NT2/D1 (cell line): ENCODE results near the gene HERC6.
"Not testable (repeated sequence)": the region's sequence is repeated elsewhere in the genome, so short reads cannot be mapped to it uniquely, and the experiment has no call there.

Experiments used
- DNase-seq: peaks from one replicate; pipeline ENCODE4 v3.0.0-alpha.2; 2011; ENCODE audit warnings: low read depth, low spot score
- H3K27me3 ChIP-seq: 2 replicates; pipeline ENCODE4 v1.6.0; 2011; ENCODE audit warnings: mild to moderate bottlenecking; ENCODE audit not compliant: insufficient read length, insufficient read depth
- H3K36me3 ChIP-seq: 2 replicates; pipeline ENCODE4 v1.6.1; 2011; ENCODE audit warnings: mild to moderate bottlenecking, low read length, mixed read lengths; ENCODE audit not compliant: insufficient read depth, insufficient read length
- H3K4me1 ChIP-seq: 2 replicates; pipeline ENCODE4 v1.5.1; 2011; ENCODE audit not compliant: insufficient read depth, insufficient read length
- H3K4me3 ChIP-seq: 2 replicates; pipeline ENCODE4 v1.5.1; 2011; ENCODE audit warnings: low read depth; ENCODE audit not compliant: insufficient read length
- H3K9ac ChIP-seq: 2 replicates; pipeline ENCODE4 v1.6.0; 2011; ENCODE audit warnings: low read depth; ENCODE audit not compliant: insufficient read length
- H3K9me3 ChIP-seq: 2 replicates; pipeline ENCODE4 v1.5.1; 2011; ENCODE audit warnings: mild to moderate bottlenecking, low read length; ENCODE audit not compliant: insufficient read depth
- SUZ12 ChIP-seq: IDR thresholded peaks from 2 replicates; pipeline ENCODE4 v1.6.1; 2011; ENCODE audit not compliant: insufficient read length, insufficient read depth; ENCODE audit errors: extremely low read depth
- YY1 ChIP-seq: IDR thresholded peaks from 2 replicates; pipeline ENCODE4 v1.6.1; 2011; ENCODE audit not compliant: insufficient read length, insufficient read depth
- ZNF274 ChIP-seq: IDR thresholded peaks from 2 replicates; pipeline ENCODE4 v1.6.1; 2011; ENCODE audit warnings: mild to moderate bottlenecking, low read depth, low read length

HERC6 gene

GRCh38 chr4:88352062-88352740 lies 26.5 kb upstream of the HERC6 start:
- Histone ChIP-seq H3K36me3 (no peaks in the 10 kb centered on the region), H3K9ac (no peak overlapping the region), H3K9me3 (peaks cover 35% of the 10 kb centered on the region), H3K4me3 (no peak overlapping the region), H3K4me1 (no peaks in the 10 kb centered on the region), H3K27me3 (no peaks in the 10 kb centered on the region)
- TF ChIP-seq ZNF274: no peak
- TF ChIP-seq SUZ12: no peak
- no peak for TF ChIP-seq YY1
- no peak for DNase-seq

GRCh38 chr4:88353324-88353723 lies 25.3 kb upstream of the HERC6 start:
- no peak for DNase-seq
- Histone ChIP-seq H3K4me1 (no peaks in the 10 kb centered on the region), H3K9ac (no peak overlapping the region), H3K36me3 (no peaks in the 10 kb centered on the region), H3K27me3 (no peaks in the 10 kb centered on the region), H3K9me3 (peaks cover 35% of the 10 kb centered on the region), H3K4me3 (no peak overlapping the region)
- TF ChIP-seq ZNF274 (no peak), YY1 (no peak), SUZ12 (no peak)

GRCh38 chr4:88356771-88357170 lies 21.9 kb upstream of the HERC6 start:
- H3K9ac ChIP-seq: no peak overlapping the region
- no peaks in the 10 kb centered on the region for H3K36me3 ChIP-seq
- no peak for DNase-seq
- no peak overlapping the region for H3K4me3 ChIP-seq
- no peaks in the 10 kb centered on the region for H3K4me1 ChIP-seq
- TF ChIP-seq SUZ12 (no peak), YY1 (no peak), ZNF274 (no peak)
- H3K27me3 ChIP-seq: no peaks in the 10 kb centered on the region
- peaks cover 39% of the 10 kb centered on the region for H3K9me3 ChIP-seq

GRCh38 chr4:88357262-88357661 lies 21.4 kb upstream of the HERC6 start:
- H3K4me1 ChIP-seq: no peaks in the 10 kb centered on the region
- no peak for DNase-seq
- no peaks in the 10 kb centered on the region for H3K27me3 ChIP-seq
- peaks cover 39% of the 10 kb centered on the region for H3K9me3 ChIP-seq
- no peak overlapping the region for H3K9ac ChIP-seq
- no peaks in the 10 kb centered on the region for H3K36me3 ChIP-seq
- H3K4me3 ChIP-seq: no peak overlapping the region
- no peak for TF ChIP-seq ZNF274
- TF ChIP-seq SUZ12: no peak
- TF ChIP-seq YY1: no peak

- H3K9me3 ChIP-seq: peaks cover 38% of the 10 kb centered on the region
- no peaks in the 10 kb centered on the region for H3K36me3 ChIP-seq
- TF ChIP-seq YY1 (no peak), SUZ12 (no peak), ZNF274 (no peak)
- H3K4me3 ChIP-seq: no peak overlapping the region
- no peaks in the 10 kb centered on the region for H3K4me1 ChIP-seq
- no peak for DNase-seq
- H3K9ac ChIP-seq: no peak overlapping the region
- no peaks in the 10 kb centered on the region for H3K27me3 ChIP-seq
These were observed 19.1 kb upstream of the HERC6 start for GRCh38 chr4:88359558-88359957.

GRCh38 chr4:88360256-88360655 lies 18.4 kb upstream of the HERC6 start:
- Histone ChIP-seq H3K4me3 (no peak overlapping the region), H3K9me3 (peaks cover 32% of the 10 kb centered on the region; the same call in 1 of the 2 replicates), H3K9ac (no peak overlapping the region), H3K4me1 (no peaks in the 10 kb centered on the region), H3K36me3 (no peaks in the 10 kb centered on the region), H3K27me3 (no peaks in the 10 kb centered on the region)
- DNase-seq: no peak
- TF ChIP-seq SUZ12 (no peak), ZNF274 (no peak), YY1 (no peak)

GRCh38 chr4:88360791-88361190 lies 17.9 kb upstream of the HERC6 start:
- Histone ChIP-seq H3K27me3 (no peaks in the 10 kb centered on the region), H3K4me1 (no peaks in the 10 kb centered on the region), H3K36me3 (no peaks in the 10 kb centered on the region), H3K9ac (no peak overlapping the region), H3K4me3 (no peak overlapping the region), H3K9me3 (peaks cover 31% of the 10 kb centered on the region; the same call in 1 of the 2 replicates)
- TF ChIP-seq SUZ12 (no peak), ZNF274 (no peak), YY1 (no peak)
- no peak for DNase-seq

GRCh38 chr4:88361217-88361773 lies 17.4 kb upstream of the HERC6 start:
- not testable (repeated sequence) for DNase-seq, H3K9ac ChIP-seq, H3K36me3 ChIP-seq, H3K4me1 ChIP-seq, H3K4me3 ChIP-seq, H3K27me3 ChIP-seq
- peaks cover 31% of the 10 kb centered on the region; the same call in 1 of the 2 replicates for H3K9me3 ChIP-seq
